ELF-1 (cell line): ENCODE data around the gene SPRR2B.
"Not testable (repeated sequence)": the region's sequence is repeated elsewhere in the genome, so short reads cannot be mapped to it uniquely, and the experiment has no call there.

ENCODE experiments used
- DNase-seq: peaks from one replicate; pipeline ENCODE4 v3.0.0-alpha.2; 2016; ENCODE audit warnings: low read depth, low spot score

Gene SPRR2B

DNA sequence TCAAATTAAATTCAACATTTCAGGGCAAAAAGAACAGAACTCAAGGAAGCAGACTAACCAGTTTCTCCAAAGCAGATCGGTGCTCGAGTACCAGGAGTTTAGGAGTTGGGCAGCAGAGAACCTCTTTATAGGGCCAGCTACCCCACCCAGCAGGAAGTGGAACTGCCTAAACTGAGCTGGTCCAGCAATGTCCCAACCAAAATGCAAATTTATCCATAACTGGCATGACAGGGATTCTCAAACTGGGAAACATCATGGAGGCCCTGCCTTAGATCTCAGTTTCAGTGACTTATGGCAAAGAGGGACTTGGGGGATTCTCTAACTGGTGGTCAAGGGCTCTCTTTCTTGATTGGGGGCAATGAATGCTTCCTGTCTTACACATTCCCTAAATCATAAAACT lies at the start of gene SPRR2B:
TSS of gene SPRR2B (minus strand) at position 101 of the 400 bp plus-strand sequence. CDS start 772 bp downstream, outside the sequence.
- DNase-seq, result no peak

GRCh38 chr1:153120945-153121344 lies 49.5 kb upstream of the SPRR2B start:
- no peak for DNase-seq

DNA sequence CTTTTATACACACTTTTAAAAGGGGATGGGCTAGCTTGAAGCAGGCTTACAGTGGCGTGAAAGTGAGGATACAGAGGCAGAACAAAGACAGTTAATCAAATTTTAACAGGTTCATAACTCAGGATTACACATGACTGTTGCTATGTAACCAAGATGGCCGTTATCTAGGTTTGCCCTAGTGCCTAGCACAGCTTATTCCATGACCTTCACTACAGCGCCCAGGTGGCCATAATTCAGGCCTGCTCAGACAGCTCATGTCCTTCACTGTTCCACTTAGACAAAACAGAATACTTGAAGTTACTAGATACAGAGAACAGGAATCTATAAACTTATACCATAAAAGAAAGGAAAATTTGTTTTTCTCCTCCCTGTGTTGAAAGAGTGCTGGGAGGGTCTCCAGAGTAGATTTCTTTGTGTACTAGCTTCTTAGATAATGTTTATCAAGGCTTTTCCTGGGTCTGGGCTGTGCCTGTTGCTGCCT lies 48.1 kb upstream of the SPRR2B start:
- DNase-seq, result no peak

DNA sequence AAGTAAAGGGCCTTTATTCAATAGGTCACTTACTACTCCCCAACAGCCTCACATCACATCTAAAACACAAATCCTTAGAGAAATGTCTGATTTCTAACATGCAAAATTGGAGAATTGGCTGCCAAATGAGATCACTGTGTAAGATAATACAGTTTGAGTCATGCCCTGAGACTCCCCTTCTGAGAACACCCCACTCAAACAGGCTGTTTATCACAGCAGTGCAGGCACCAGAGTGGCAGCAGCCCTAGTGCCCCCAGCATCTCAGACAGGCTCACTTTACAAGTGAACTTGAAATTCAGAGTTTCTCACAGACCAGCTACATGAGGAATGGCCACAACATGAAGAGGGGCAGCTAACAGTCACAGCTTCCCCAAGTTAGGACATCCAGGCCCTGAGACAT lies 43.9 kb upstream of the SPRR2B start:
- DNase-seq, result not testable (repeated sequence)

DNA sequence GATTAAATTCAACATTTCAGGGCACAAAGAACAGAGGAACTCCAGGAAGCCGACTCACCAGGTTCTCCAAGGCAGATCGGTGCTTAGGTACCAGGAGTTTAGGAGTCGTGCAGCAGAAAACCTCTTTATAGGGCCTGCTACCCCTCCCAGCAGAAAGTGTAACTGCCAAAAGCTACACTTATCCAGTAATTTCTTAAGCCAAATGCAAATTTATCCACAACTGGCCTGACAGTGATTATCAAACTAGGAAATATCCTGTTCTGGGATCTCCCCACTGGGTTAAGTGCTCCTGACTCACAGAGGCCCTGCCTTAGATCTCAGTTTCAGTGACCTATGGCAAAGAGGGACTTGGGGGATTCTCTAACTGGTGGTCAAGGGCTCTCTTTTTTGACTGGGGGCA lies 42.0 kb upstream of the SPRR2B start, which contains the start of gene SPRR2F:
TSS of gene SPRR2F (minus strand) at position 101 of the 400 bp plus-strand sequence. CDS start 783 bp downstream, outside the sequence.
- no peak for DNase-seq

DNA sequence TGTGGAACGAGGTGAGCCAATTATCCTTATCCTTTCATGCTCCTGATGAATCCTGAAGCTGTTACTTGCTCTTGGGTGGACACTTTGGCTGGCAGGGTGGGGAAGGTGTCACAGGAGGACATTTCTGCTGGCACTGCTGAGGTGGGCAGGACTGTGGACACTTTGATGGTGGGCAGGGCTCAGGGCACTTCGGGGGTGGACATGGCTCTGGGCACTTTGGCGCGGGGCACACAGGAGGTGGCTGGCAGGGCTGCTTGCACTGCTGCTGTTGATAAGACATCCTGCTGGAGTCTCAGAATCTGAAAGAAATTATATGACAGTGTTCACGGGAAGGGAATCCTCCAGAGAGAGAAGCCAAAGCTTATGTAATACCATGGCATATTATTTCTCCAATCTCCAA lies 41.0 kb upstream of the SPRR2B start:
- not testable (repeated sequence) for DNase-seq

- DNase-seq, result no peak
Measured at GRCh38 chr1:153100245-153100644, 28.8 kb upstream of the SPRR2B start.

GRCh38 chr1:153099461-153100045 lies 28.1 kb upstream of the SPRR2B start:
- no peak for DNase-seq

- DNase-seq, result no peak
Measured at GRCh38 chr1:153095764-153096163, 24.4 kb upstream of the SPRR2B start.

GRCh38 chr1:153094426-153094825 lies 23.0 kb upstream of the SPRR2B start, which contains the start of gene SPRR2E:
Gene SPRR2E (minus strand): TSS chr1:153094526. CDS start chr1:153093751, 775 bp downstream.
- DNase-seq, result no peak

GRCh38 chr1:153087652-153088051 lies 16.2 kb upstream of the SPRR2B start:
- no peak for DNase-seq

GRCh38 chr1:153081736-153082135 lies 10.3 kb upstream of the SPRR2B start:
- no peak for DNase-seq

GRCh38 chr1:153072806-153073726 lies 1.7 kb upstream of the SPRR2B start:
- no peak for DNase-seq

- no peak for DNase-seq
Measured at GRCh38 chr1:153070243-153070642, 1.2 kb downstream of the SPRR2B start.

- DNase-seq, result no peak
Measured at GRCh38 chr1:153058826-153059784, 12.3 kb downstream of the SPRR2B start.

DNA sequence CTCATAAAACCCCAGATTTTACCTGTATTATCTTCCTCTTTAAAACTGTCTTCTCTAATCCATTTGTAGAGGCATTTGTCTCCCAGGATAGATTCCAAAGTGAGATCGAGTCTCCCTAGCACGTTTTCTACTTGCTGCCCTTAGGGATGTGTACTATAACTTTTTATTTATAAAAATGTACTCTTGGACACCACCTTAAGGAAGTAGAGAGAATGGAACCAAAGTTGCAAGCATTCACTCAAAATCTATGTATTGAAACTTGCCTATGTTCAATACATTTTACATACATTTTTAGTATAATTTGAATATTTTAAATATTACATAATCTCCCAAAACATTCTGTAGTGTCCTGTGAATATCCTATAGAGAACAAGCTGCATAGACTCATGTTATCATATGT lies 13.3 kb downstream of the SPRR2B start:
- no peak for DNase-seq

GRCh38 chr1:153057375-153057774 lies 14.0 kb downstream of the SPRR2B start, which contains the start of gene SPRR2A:
Gene SPRR2A (minus strand): TSS chr1:153057512. CDS start chr1:153056735, 777 bp downstream.
- DNase-seq, result no peak

DNA sequence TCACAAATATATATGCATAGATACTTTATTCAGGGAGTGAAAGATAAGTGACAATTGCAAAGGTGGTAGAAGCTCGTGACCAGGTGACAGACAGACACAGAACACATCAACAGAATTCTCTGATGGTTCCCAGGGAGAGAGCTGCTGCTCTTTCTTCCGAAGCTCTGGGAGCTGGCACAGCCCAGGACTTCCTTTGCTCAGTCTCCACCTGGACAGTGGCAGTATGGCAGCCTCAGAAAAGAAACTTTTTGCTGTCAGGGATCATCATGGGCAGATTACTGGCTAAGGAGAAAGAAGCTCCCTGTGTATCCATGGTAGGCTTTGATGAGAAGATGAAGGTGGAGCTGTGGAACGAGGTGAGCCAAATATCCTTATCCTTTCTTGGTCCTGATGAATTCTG lies 15.3 kb downstream of the SPRR2B start:
- DNase-seq, result not testable (repeated sequence)

GRCh38 chr1:153049211-153049610 lies 22.2 kb downstream of the SPRR2B start:
- no peak for DNase-seq

DNA sequence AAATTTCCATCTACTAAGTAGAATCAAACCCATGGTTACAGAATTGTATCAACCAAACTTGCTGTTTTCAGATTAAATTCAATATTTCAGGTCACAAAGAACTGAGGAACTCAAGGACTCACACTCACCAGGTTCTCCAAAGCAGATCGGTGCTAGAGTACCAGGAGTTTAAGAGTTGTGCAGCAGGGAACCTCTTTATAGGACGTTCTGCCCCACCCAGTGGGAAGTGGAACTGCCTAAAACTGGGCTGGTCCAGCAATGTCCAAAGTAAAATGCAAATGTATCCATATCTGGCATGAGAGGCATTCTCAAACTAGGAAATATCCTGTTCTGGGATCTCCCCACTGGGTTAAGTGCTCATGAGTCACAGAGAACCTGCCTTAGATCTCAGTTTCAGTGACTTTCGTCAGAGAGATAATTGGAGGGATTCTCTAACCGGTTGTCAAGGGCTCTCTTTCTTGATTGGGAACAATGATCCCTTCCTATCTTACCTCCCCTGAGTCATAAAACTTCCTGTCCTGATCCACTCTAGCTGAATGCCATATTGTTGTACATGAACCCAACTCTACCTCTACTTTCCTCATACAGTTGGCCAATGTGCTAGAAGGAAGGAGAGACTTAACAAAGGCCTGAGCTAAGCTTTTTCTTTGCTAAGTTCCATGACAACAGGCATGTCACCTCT lies 30.3 kb downstream of the SPRR2B start, which contains the start of gene SPRR2D:
TSS of gene SPRR2D (minus strand) at position 171 of the 682 bp plus-strand sequence. CDS start 774 bp downstream, outside the sequence.
- DNase-seq, result no peak
